H9 (cell line): ENCODE data around the gene ARHGAP26. TPM values are rescaled to one million over a fixed set of nuclear protein-coding genes. Genes with fewer than 3 reads are reported as not detected.

ENCODE experiments used
- DNase-seq: peaks from one replicate; pipeline ENCODE4 v3.0.0-alpha.2; 2017
- H2AFZ ChIP-seq: one replicate; pipeline ENCODE4 v1.6.1; 2013; ENCODE audit warnings: mild to moderate bottlenecking, low read length, control low read depth, moderate library complexity
- H2AK5ac ChIP-seq: 2 replicates; pipeline ENCODE4 v1.6.1; 2013; ENCODE audit warnings: low read length, control low read depth, mixed read lengths; ENCODE audit not compliant: insufficient read length
- H2BK120ac ChIP-seq: one replicate; pipeline ENCODE4 v1.6.1; 2013; ENCODE audit warnings: low read depth, mild to moderate bottlenecking, low read length, control low read depth, inconsistent platforms; ENCODE audit not compliant: poor library complexity, severe bottlenecking
- H2BK12ac ChIP-seq: 2 replicates; pipeline ENCODE4 v1.6.1; 2013; ENCODE audit warnings: low read length, control low read depth, mixed read lengths, low read depth; ENCODE audit not compliant: insufficient read length
- H2BK15ac ChIP-seq: 2 replicates; pipeline ENCODE4 v1.6.1; 2013; ENCODE audit warnings: low read depth, low read length, control low read depth
- H2BK20ac ChIP-seq: one replicate; pipeline ENCODE4 v1.6.1; 2013; ENCODE audit warnings: low read depth, mild to moderate bottlenecking, low read length, control low read depth, inconsistent platforms; ENCODE audit not compliant: poor library complexity, severe bottlenecking
- H2BK5ac ChIP-seq: 2 replicates; pipeline ENCODE4 v1.6.1; 2013; ENCODE audit warnings: low read length, control low read depth, mixed read lengths; ENCODE audit not compliant: insufficient read length
- H3K14ac ChIP-seq: 2 replicates; pipeline ENCODE4 v1.6.1; 2013; ENCODE audit warnings: low read length, control low read depth; ENCODE audit not compliant: insufficient read depth
- H3K18ac ChIP-seq: 2 replicates; pipeline ENCODE4 v1.6.1; 2013; ENCODE audit warnings: low read depth, mild to moderate bottlenecking, mixed read lengths, low read length, control low read depth; ENCODE audit not compliant: insufficient read length
- H3K23ac ChIP-seq: 2 replicates; pipeline ENCODE4 v1.6.1; 2013; ENCODE audit warnings: low read length, control low read depth, mixed read lengths, low read depth; ENCODE audit not compliant: insufficient read length
- H3K23me2 ChIP-seq: 2 replicates; pipeline ENCODE4 v1.6.1; 2013; ENCODE audit warnings: low read depth, mild to moderate bottlenecking, mixed read lengths, low read length, control low read depth; ENCODE audit not compliant: insufficient read length, poor library complexity, severe bottlenecking
- H3K27ac ChIP-seq: 2 replicates; pipeline ENCODE4 v1.5.1; 2013; ENCODE audit warnings: low read length, control low read depth, mixed read lengths, low read depth; ENCODE audit not compliant: insufficient read length
- H3K27me3 ChIP-seq: 2 replicates; pipeline ENCODE4 v1.6.1; 2013; ENCODE audit warnings: low read length, control low read depth, inconsistent platforms; ENCODE audit not compliant: insufficient read depth
- H3K4ac ChIP-seq: 2 replicates; pipeline ENCODE4 v1.6.1; 2013; ENCODE audit warnings: low read depth, mild to moderate bottlenecking, control low read depth, inconsistent platforms, low read length, moderate library complexity
- H3K4me1 ChIP-seq: 2 replicates; pipeline ENCODE4 v1.6.1; 2013; ENCODE audit warnings: low read length, control low read depth, inconsistent platforms; ENCODE audit not compliant: insufficient read depth
- H3K4me2 ChIP-seq: 2 replicates; pipeline ENCODE4 v1.6.1; 2013; ENCODE audit warnings: low read length, control low read depth, mixed read lengths; ENCODE audit not compliant: insufficient read length, insufficient read depth
- H3K56ac ChIP-seq: 2 replicates; pipeline ENCODE4 v1.6.1; 2013; ENCODE audit warnings: low read depth, mild to moderate bottlenecking, mixed read lengths, low read length, control low read depth; ENCODE audit not compliant: insufficient read length
- H3K79me1 ChIP-seq: 2 replicates; pipeline ENCODE4 v1.6.1; 2013; ENCODE audit warnings: low read depth, mild to moderate bottlenecking, moderate library complexity, low read length, control low read depth, inconsistent platforms; ENCODE audit not compliant: insufficient read depth, poor library complexity, severe bottlenecking
- H3K79me2 ChIP-seq: 2 replicates; pipeline ENCODE4 v1.6.1; 2013; ENCODE audit warnings: low read length, control low read depth, inconsistent platforms; ENCODE audit not compliant: insufficient read depth
- H3K9ac ChIP-seq: 2 replicates; pipeline ENCODE4 v1.6.1; 2013; ENCODE audit warnings: low read length, control low read depth, mixed read lengths; ENCODE audit not compliant: insufficient read length; ENCODE audit errors: extremely low read depth
- H3K9me3 ChIP-seq: one replicate; pipeline ENCODE4 v1.6.1; 2013; ENCODE audit warnings: low read depth, low read length, inconsistent platforms; ENCODE audit not compliant: control insufficient read depth
- H3T11ph ChIP-seq: one replicate; pipeline ENCODE4 v1.6.1; 2013; ENCODE audit warnings: mild to moderate bottlenecking, low read length, control low read depth, inconsistent platforms
- H4K20me1 ChIP-seq: one replicate; pipeline ENCODE4 v1.6.1; 2013; ENCODE audit not compliant: control insufficient read depth, insufficient read length, insufficient read depth
- H4K5ac ChIP-seq: 2 replicates; pipeline ENCODE4 v1.6.1; 2013; ENCODE audit warnings: low read depth, mild to moderate bottlenecking, mixed read lengths, low read length, control low read depth; ENCODE audit not compliant: insufficient read length
- H4K8ac ChIP-seq: replicated peaks from 2 replicates; pipeline ENCODE4 v1.6.1; 2013; ENCODE audit warnings: low read length, control low read depth, mixed read lengths, low read depth; ENCODE audit not compliant: insufficient read length
- H4K91ac ChIP-seq: 2 replicates; pipeline ENCODE4 v1.6.1; 2013; ENCODE audit warnings: low read depth, mild to moderate bottlenecking, moderate library complexity, mixed read lengths, low read length, control low read depth; ENCODE audit not compliant: insufficient read length
- H3K27ac Mint-ChIP-seq, 3 experiments: 2 replicates in 2 of 3; 3 replicates in 1 of 3; pipeline ENCODE4 v1.8.0; 2020 to 2021; ENCODE audit warnings: mixed read lengths in 3 of 3, mild to moderate bottlenecking in 1 of 3, moderate library complexity in 1 of 3
- H3K27me3 Mint-ChIP-seq: 2 replicates; pipeline ENCODE4 v1.8.0; 2021; ENCODE audit warnings: low read depth, mild to moderate bottlenecking, moderate library complexity, mixed read lengths
- H3K36me3 Mint-ChIP-seq, 3 experiments: 2 replicates in 2 of 3; 3 replicates in 1 of 3; pipeline ENCODE4 v1.8.0; 2020 to 2021; ENCODE audit warnings: low read depth in 3 of 3, mixed read lengths in 3 of 3; ENCODE audit not compliant: insufficient read depth in 1 of 3
- H3K4me1 Mint-ChIP-seq, 2 experiments: 2 replicates each; pipeline ENCODE4 v1.8.0; 2020; ENCODE audit warnings: mixed read lengths in 2 of 2
- H3K4me3 Mint-ChIP-seq, 2 experiments: 2 replicates in 1 of 2; 3 replicates in 1 of 2; pipeline ENCODE4 v1.8.0; 2020 to 2021; ENCODE audit warnings: mild to moderate bottlenecking in 2 of 2, mixed read lengths in 2 of 2, moderate library complexity in 1 of 2
- H3K9me3 Mint-ChIP-seq, 2 experiments: 2 replicates in 1 of 2; 3 replicates in 1 of 2; pipeline ENCODE4 v1.8.0; 2020; ENCODE audit warnings: mild to moderate bottlenecking in 2 of 2, mixed read lengths in 2 of 2, moderate library complexity in 1 of 2
- CTCF ChIP-seq: fragments of 200-600 bp; sonication (generic); conservative IDR thresholded peaks from 3 replicates; pipeline ENCODE4 v1.8.0; 2021; ENCODE audit warnings: antibody characterized with exemption, mild to moderate bottlenecking
- WGBS: extraction: QIAGEN DNeasy Blood & Tissue Kit; methylation state at CpG from one replicate; pipeline ENCODE4 v1.1.7; 2013; ENCODE audit warnings: missing lambda C conversion rate, low lambda C conversion rate, mixed read lengths; ENCODE audit not compliant: insufficient read length; ENCODE audit errors: extremely low coverage; 5-methylcytosine and 5-hydroxymethylcytosine counted together
- total RNA-seq: library from RNA; stranded (reverse); gene quantifications from 2 replicates; pipeline ENCODE4 v1.2.1, GENCODE V29; 2021

The ARHGAP26 gene
- total RNA-seq, 1 experiment from 2014 or later: 13.8 TPM

GRCh38 chr5:142930395-142931110 lies 160.4 kb downstream of the ARHGAP26 start:
- no peak overlapping the region for H3K9ac ChIP-seq
- H4K20me1 ChIP-seq: no peaks in the 10 kb centered on the region
- Mint-ChIP-seq H3K27ac (no peak overlapping the region; a peak in 1 of 7 replicates), H3K27me3 (no peaks in the 10 kb centered on the region), H3K36me3 (peaks cover 0 to 2% (median 0%) of the 10 kb centered on the region in 3 experiments; a peak in 1 of 7 replicates), H3K9me3 (no peaks in the 10 kb centered on the region), H3K4me3 (no peak overlapping the region), H3K4me1 (peaks cover 12 to 19% of the 10 kb centered on the region in 2 experiments)
- H3K56ac ChIP-seq: no peak overlapping the region
- H2BK20ac ChIP-seq: no peak overlapping the region
- H3K9me3 ChIP-seq: no peaks in the 10 kb centered on the region
- H3K27me3 ChIP-seq: no peaks in the 10 kb centered on the region
- peaks cover 6% of the 10 kb centered on the region; the same call in 1 of the 2 replicates for H3K4me1 ChIP-seq
- no peak overlapping the region for H2BK12ac ChIP-seq
- no peak overlapping the region for H3T11ph ChIP-seq
- H3K23ac ChIP-seq: no peak overlapping the region
- H2AK5ac ChIP-seq: no peak overlapping the region
- no peak overlapping the region for H2AFZ ChIP-seq
- no peak overlapping the region for H4K5ac ChIP-seq
- H3K4me2 ChIP-seq: no peak overlapping the region
- no peak overlapping the region for H4K91ac ChIP-seq
- WGBS: 100% methylated on average over 2 of the region's 7 CpGs
- H2BK5ac ChIP-seq: no peak overlapping the region
- H3K23me2 ChIP-seq: no peaks in the 10 kb centered on the region
- no peak for TF ChIP-seq CTCF
- no peak overlapping the region for H4K8ac ChIP-seq
- H3K27ac ChIP-seq: no peak overlapping the region
- no peak overlapping the region for H2BK15ac ChIP-seq
- H3K14ac ChIP-seq: no peak overlapping the region
- DNase-seq: no peak
- no peak overlapping the region for H2BK120ac ChIP-seq
- H3K79me2 ChIP-seq: 0 out of 2 replicates have a peak, but pooled peaks cover 2% of the 10 kb centered on the region
- H3K18ac ChIP-seq: no peak overlapping the region
- no peak overlapping the region for H3K4ac ChIP-seq
- H3K79me1 ChIP-seq: no peaks in the 10 kb centered on the region
